ENCODE data around the gene ULBP3. TPM values are rescaled to one million over a fixed set of nuclear protein-coding genes. Genes with fewer than 3 reads are reported as not detected.

Gene ULBP3
- total and polyA plus RNA-seq, 9 of the 15 experiments (the other 6 are each of a cell fraction or from before 2014, with no cell fraction given), result 0.25 to 0.33 TPM; not detected in 7

DNA sequence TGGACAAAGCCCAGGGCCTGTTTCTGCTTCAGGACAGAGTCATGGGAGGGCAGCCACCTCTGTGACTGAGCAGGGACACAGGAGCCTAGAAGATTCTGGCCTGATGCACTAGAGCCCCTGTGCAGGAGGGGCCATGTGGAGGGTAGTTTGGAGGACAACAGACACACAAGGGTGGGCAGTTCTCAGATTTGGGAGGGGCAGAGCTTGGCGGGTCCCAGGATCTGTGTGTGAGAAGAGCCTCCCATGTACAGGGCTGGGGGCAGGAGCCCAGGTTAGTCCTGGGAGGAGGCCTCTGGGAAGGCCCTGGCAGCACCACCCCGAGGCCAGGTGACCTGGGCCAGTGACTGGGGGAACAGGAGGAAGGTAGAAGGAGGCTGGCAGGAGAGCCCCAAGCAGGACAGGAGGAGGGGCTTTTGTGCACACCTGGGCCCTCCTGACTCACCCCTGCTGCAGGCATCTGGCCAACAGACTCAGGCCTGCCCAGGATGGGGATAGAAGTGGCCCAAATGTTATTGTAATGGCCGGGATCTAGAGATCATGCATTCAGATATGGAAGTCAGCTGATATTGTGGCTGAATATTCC lies 1.4 kb upstream of the ULBP3 start (continued):
- TF ChIP-seq, protein P1, sequence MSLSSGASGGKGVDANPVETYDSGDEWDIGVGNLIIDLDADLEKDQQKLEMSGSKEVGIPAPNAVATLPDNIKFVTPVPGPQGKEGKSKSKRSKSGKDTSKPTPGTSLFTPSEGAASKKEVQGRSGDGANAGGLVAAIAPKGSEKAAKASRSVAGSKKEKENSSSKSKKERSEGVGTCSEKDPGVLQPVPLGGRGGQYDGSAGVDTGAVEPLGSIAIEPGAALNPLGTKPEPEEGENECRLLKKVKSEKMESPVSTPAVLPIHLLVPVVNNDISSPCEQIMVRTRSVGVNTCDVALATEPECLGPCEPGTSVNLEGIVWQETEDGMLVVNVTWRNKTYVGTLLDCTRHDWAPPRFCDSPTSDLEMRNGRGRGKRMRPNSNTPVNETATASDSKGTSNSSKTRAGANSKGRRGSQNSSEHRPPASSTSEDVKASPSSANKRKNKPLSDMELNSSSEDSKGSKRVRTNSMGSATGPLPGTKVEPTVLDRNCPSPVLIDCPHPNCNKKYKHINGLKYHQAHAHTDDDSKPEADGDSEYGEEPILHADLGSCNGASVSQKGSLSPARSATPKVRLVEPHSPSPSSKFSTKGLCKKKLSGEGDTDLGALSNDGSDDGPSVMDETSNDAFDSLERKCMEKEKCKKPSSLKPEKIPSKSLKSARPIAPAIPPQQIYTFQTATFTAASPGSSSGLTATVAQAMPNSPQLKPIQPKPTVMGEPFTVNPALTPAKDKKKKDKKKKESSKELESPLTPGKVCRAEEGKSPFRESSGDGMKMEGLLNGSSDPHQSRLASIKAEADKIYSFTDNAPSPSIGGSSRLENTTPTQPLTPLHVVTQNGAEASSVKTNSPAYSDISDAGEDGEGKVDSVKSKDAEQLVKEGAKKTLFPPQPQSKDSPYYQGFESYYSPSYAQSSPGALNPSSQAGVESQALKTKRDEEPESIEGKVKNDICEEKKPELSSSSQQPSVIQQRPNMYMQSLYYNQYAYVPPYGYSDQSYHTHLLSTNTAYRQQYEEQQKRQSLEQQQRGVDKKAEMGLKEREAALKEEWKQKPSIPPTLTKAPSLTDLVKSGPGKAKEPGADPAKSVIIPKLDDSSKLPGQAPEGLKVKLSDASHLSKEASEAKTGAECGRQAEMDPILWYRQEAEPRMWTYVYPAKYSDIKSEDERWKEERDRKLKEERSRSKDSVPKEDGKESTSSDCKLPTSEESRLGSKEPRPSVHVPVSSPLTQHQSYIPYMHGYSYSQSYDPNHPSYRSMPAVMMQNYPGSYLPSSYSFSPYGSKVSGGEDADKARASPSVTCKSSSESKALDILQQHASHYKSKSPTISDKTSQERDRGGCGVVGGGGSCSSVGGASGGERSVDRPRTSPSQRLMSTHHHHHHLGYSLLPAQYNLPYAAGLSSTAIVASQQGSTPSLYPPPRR (CRISPR knock-in tag; IDR thresholded peaks at IDR 0.05; ENCODE audit: borderline replicate concordance), result no peak
- no peak for TF ChIP-seq TCF3 (CRISPR knock-in tag; IDR thresholded peaks at IDR 0.05)
- no peak for TF ChIP-seq MEF2D (tag; conservative IDR thresholded peaks at IDR 0.05; ENCODE audit: low read depth)
- no peak for TF ChIP-seq ZFP36 (IDR thresholded peaks at IDR 0.05; ENCODE audit: low read depth, low read length, partially characterized antibody)
- no peak for TF ChIP-seq IFI16 (CRISPR knock-in tag; IDR thresholded peaks at IDR 0.05)
